GM18858 (cell line): ENCODE data around the gene PC.
"Not testable (repeated sequence)": the region's sequence is repeated elsewhere in the genome, so short reads cannot be mapped to it uniquely, and the experiment has no call there.

Experiments
- ATAC-seq: cut with Tn5 transposase; IDR thresholded peaks from one replicate; pipeline ENCODE4 v1.9.1; 2021; ENCODE audit not compliant: unreplicated experiment

Gene PC

GRCh38 chr11:66981976-66982578 lies 23.9 kb upstream of the PC start:
- no peak for ATAC-seq

- no peak for ATAC-seq
Observed at GRCh38 chr11:66979336-66979980, 21.3 kb upstream of the PC start.

GRCh38 chr11:66978717-66979116 lies 20.5 kb upstream of the PC start:
- no peak for ATAC-seq

GRCh38 chr11:66978229-66978628 lies 20.0 kb upstream of the PC start:
- ATAC-seq = no peak

- no peak for ATAC-seq
Observed at GRCh38 chr11:66976925-66977324, 18.7 kb upstream of the PC start.

GRCh38 chr11:66976028-66976467 lies 17.9 kb upstream of the PC start:
- ATAC-seq = no peak

GRCh38 chr11:66975405-66976027 lies 17.3 kb upstream of the PC start:
- ATAC-seq = no peak

- no peak for ATAC-seq
Observed at GRCh38 chr11:66974724-66975404, 16.7 kb upstream of the PC start, which contains the start of gene C11orf86. TSS of gene C11orf86 (plus strand) at chr11:66975304. CDS start at chr11:66975363, 59 bp downstream.

GRCh38 chr11:66973956-66974580 lies 15.9 kb upstream of the PC start:
- no peak for ATAC-seq

- no peak for ATAC-seq
Observed at GRCh38 chr11:66971488-66971887, 13.3 kb upstream of the PC start.

- ATAC-seq = no peak
Observed at GRCh38 chr11:66970807-66971442, 12.7 kb upstream of the PC start.

- ATAC-seq = no peak
Observed at GRCh38 chr11:66970371-66970806, 12.2 kb upstream of the PC start.

GRCh38 chr11:66969584-66970225 lies 11.5 kb upstream of the PC start:
- no peak for ATAC-seq

- ATAC-seq = no peak
Observed at GRCh38 chr11:66967670-66968425, 9.7 kb upstream of the PC start.

GRCh38 chr11:66966351-66966750 lies 8.2 kb upstream of the PC start:
- ATAC-seq = no peak

- ATAC-seq = no peak
Observed at GRCh38 chr11:66964495-66964894, 6.3 kb upstream of the PC start.

GRCh38 chr11:66962801-66963200 lies 4.6 kb upstream of the PC start:
- ATAC-seq = no peak

GRCh38 chr11:66962247-66962646 lies 4.1 kb upstream of the PC start:
- ATAC-seq = no peak

- ATAC-seq = not testable (repeated sequence)
Observed at GRCh38 chr11:66961691-66962213, 3.6 kb upstream of the PC start.
